CD4-positive, CD25-positive, alpha-beta regulatory T cell (primary cell): ENCODE data around the gene IL37. TPM values are rescaled to one million over a fixed set of nuclear protein-coding genes. Genes with fewer than 3 reads are reported as not detected.
"Not testable (repeated sequence)": the region's sequence is repeated elsewhere in the genome, so short reads cannot be mapped to it uniquely, and the experiment has no call there.

ENCODE experiments used
- ATAC-seq, 2 donors: fragments of 150-1000 bp; cut with Tn5 transposase; one replicate each; pipeline ENCODE4 v1.10.0; 2021; ENCODE audit warnings: low read depth in 2 of 2, moderate number of reproducible peaks in 2 of 2, moderate library complexity in 1 of 2
- DNase-seq, 3 donors: peaks; one replicate each; pipeline versions ENCODE4 v3.0.0 to v3.0.0-alpha.2; 2012 to 2022; ENCODE audit warnings: mixed read lengths in 1 of 3
- H3K27ac ChIP-seq: one replicate; pipeline ENCODE4 v1.7.0; 2013; ENCODE audit warnings: mild to moderate bottlenecking, low read length; ENCODE audit not compliant: insufficient read depth, poor library complexity, severe bottlenecking
- H3K27me3 ChIP-seq: one replicate; pipeline ENCODE4 v1.7.0; 2013; ENCODE audit warnings: low read length; ENCODE audit not compliant: control insufficient read depth, insufficient read depth
- H3K36me3 ChIP-seq: one replicate; pipeline ENCODE4 v1.7.0; 2013; ENCODE audit warnings: mild to moderate bottlenecking, low read length, moderate library complexity; ENCODE audit not compliant: control insufficient read depth, insufficient read depth
- H3K4me1 ChIP-seq: 2 replicates; pipeline ENCODE4 v1.7.0; 2013; ENCODE audit warnings: mild to moderate bottlenecking, low read length; ENCODE audit not compliant: insufficient read depth, control insufficient read depth, poor library complexity, severe bottlenecking
- H3K4me3 ChIP-seq: one replicate; pipeline ENCODE4 v1.7.0; 2013; ENCODE audit warnings: low read depth, mild to moderate bottlenecking, low read length, moderate library complexity
- H3K9me3 ChIP-seq, 2 experiments: 1 replicate in 1 of 2; 2 replicates in 1 of 2; pipeline ENCODE4 v1.7.0; 2013; ENCODE audit warnings: low read length in 2 of 2, mild to moderate bottlenecking in 1 of 2, moderate library complexity in 1 of 2; ENCODE audit not compliant: control insufficient read depth in 2 of 2
- H3K27ac Mint-ChIP-seq, 3 donors: one replicate each; pipeline ENCODE4 v1.8.0; 2020 to 2022; ENCODE audit warnings: mild to moderate bottlenecking in 3 of 3, mixed read lengths in 3 of 3, moderate library complexity in 2 of 3
- H3K27me3 Mint-ChIP-seq: one replicate; pipeline ENCODE4 v1.8.0; 2022; ENCODE audit warnings: mild to moderate bottlenecking, mixed read lengths
- H3K36me3 Mint-ChIP-seq: one replicate; pipeline ENCODE4 v1.8.0; 2020; ENCODE audit warnings: mixed read lengths
- H3K4me1 Mint-ChIP-seq, 4 donors: one replicate each; pipeline ENCODE4 v1.8.0; 2020 to 2022; ENCODE audit warnings: mixed read lengths in 4 of 4, mild to moderate bottlenecking in 1 of 4
- H3K4me3 Mint-ChIP-seq, 4 donors: one replicate each; pipeline ENCODE4 v1.8.0; 2020 to 2022; ENCODE audit warnings: mild to moderate bottlenecking in 4 of 4, mixed read lengths in 4 of 4, moderate library complexity in 3 of 4
- H3K9me3 Mint-ChIP-seq, 7 donors: one replicate each; pipeline ENCODE4 v1.8.0; 2020 to 2022; ENCODE audit warnings: mixed read lengths in 7 of 7, mild to moderate bottlenecking in 3 of 7, moderate library complexity in 2 of 7
- polyA plus RNA-seq, 4 donors: library from polyadenylated mRNA; unstranded; fragments of 300-500 nt; fragmentation: Illumina TruSeq; gene quantifications; one replicate each; pipeline ENCODE4 v1.2.3, GENCODE V29; 2021
- total RNA-seq: library from RNA; stranded (reverse); gene quantifications from one replicate; pipeline ENCODE4 v1.2.3, GENCODE V29; 2022

IL37 gene
- total and polyA plus RNA-seq, 5 donors from 2014 or later: not detected

GRCh38 chr2:112907001-112907949 lies 3.7 kb upstream of the IL37 start:
- Histone ChIP-seq H3K4me1 (no peaks in the 10 kb centered on the region), H3K27ac (no peak overlapping the region), H3K27me3 (no peaks in the 10 kb centered on the region), H3K4me3 (no peak overlapping the region), H3K9me3 (no peaks in the 10 kb centered on the region), H3K36me3 (no peaks in the 10 kb centered on the region)
- H3K4me3 Mint-ChIP-seq: no peak overlapping the region
- no peak overlapping the region for H3K27ac Mint-ChIP-seq
- ATAC-seq (no peak), DNase-seq (no peak)
- no peaks in the 10 kb centered on the region for H3K4me1 Mint-ChIP-seq
- peaks cover 16% of the 10 kb centered on the region for H3K27me3 Mint-ChIP-seq
- H3K36me3 Mint-ChIP-seq: no peaks in the 10 kb centered on the region
- H3K9me3 Mint-ChIP-seq: peaks cover 0 to 3% (median 0%) of the 10 kb centered on the region in 7 donors

- DNase-seq, H3K9me3 ChIP-seq, H3K4me1 ChIP-seq, H3K4me3 ChIP-seq, H3K9me3 Mint-ChIP-seq, H3K36me3 Mint-ChIP-seq, H3K27ac ChIP-seq, H3K27ac Mint-ChIP-seq, H3K4me3 Mint-ChIP-seq, ATAC-seq, H3K36me3 ChIP-seq, H3K27me3 ChIP-seq, H3K4me1 Mint-ChIP-seq: not testable (repeated sequence)
- peaks cover 10% of the 10 kb centered on the region for H3K27me3 Mint-ChIP-seq
Observed at GRCh38 chr2:112908559-112908958, 2.4 kb upstream of the IL37 start.

GRCh38 chr2:112910219-112910618 lies 746 bp upstream of the IL37 start:
- peaks cover 0 to 3% (median 0%) of the 10 kb centered on the region in 7 donors for H3K9me3 Mint-ChIP-seq
- ATAC-seq (no peak), DNase-seq (peak in 1 of 3 donors; percentile 14)

GRCh38 chr2:112912403-112912802 lies 1.4 kb downstream of the IL37 start:
- no peaks in the 10 kb centered on the region for H3K36me3 Mint-ChIP-seq
- ATAC-seq (no peak), DNase-seq (no peak)
- peaks cover 0 to 3% (median 0%) of the 10 kb centered on the region in 7 donors for H3K9me3 Mint-ChIP-seq
- H3K4me3 ChIP-seq: no peak overlapping the region
- H3K4me1 ChIP-seq: peaks cover 6% of the 10 kb centered on the region
- no peak overlapping the region for H3K27ac Mint-ChIP-seq
- H3K9me3 ChIP-seq: no peaks in the 10 kb centered on the region
- H3K4me3 Mint-ChIP-seq: no peak overlapping the region
- H3K27me3 Mint-ChIP-seq: no peaks in the 10 kb centered on the region
- no peaks in the 10 kb centered on the region for H3K36me3 ChIP-seq
- peaks cover 0 to 6% (median 2%) of the 10 kb centered on the region in 4 donors for H3K4me1 Mint-ChIP-seq
- no peak overlapping the region for H3K27ac ChIP-seq
- no peaks in the 10 kb centered on the region for H3K27me3 ChIP-seq

More at GRCh38 chr2:112910219-112910618, 746 bp upstream of the IL37 start:
- Histone ChIP-seq H3K4me3 (no peak overlapping the region), H3K27me3 (no peaks in the 10 kb centered on the region), H3K36me3 (no peaks in the 10 kb centered on the region), H3K27ac (no peak overlapping the region), H3K4me1 (no peaks in the 10 kb centered on the region), H3K9me3 (no peaks in the 10 kb centered on the region)
- Mint-ChIP-seq H3K4me1 (peaks cover 0 to 4% (median 0%) of the 10 kb centered on the region in 4 donors), H3K27me3 (no peaks in the 10 kb centered on the region), H3K36me3 (no peaks in the 10 kb centered on the region), H3K27ac (no peak overlapping the region), H3K4me3 (no peak overlapping the region)

- ATAC-seq (no peak), DNase-seq (no peak)
- Mint-ChIP-seq H3K27ac (peak overlapping the region in 2 of 3 donors; percentile 56 to 78), H3K4me1 (peaks cover 0 to 6% (median 2%) of the 10 kb centered on the region in 4 donors), H3K27me3 (no peaks in the 10 kb centered on the region), H3K4me3 (no peak overlapping the region), H3K36me3 (no peaks in the 10 kb centered on the region), H3K9me3 (no peaks in the 10 kb centered on the region)
- Histone ChIP-seq H3K36me3 (no peaks in the 10 kb centered on the region), H3K27me3 (no peaks in the 10 kb centered on the region), H3K9me3 (no peaks in the 10 kb centered on the region), H3K27ac (no peak overlapping the region), H3K4me1 (peaks cover 6% of the 10 kb centered on the region), H3K4me3 (no peak overlapping the region)
Observed at GRCh38 chr2:112915300-112916144, 4.6 kb downstream of the IL37 start.

- no peaks in the 10 kb centered on the region for H3K36me3 Mint-ChIP-seq
- H3K27me3 ChIP-seq: no peaks in the 10 kb centered on the region
- peaks cover 6% of the 10 kb centered on the region for H3K4me1 ChIP-seq
- no peak overlapping the region for H3K27ac ChIP-seq
- H3K4me1 Mint-ChIP-seq: peaks cover 0 to 6% (median 2%) of the 10 kb centered on the region in 4 donors
- peak overlapping the region in 1 of 3 donors; percentile 78 for H3K27ac Mint-ChIP-seq
- H3K27me3 Mint-ChIP-seq: no peaks in the 10 kb centered on the region
- H3K4me3 Mint-ChIP-seq: no peak overlapping the region
- ATAC-seq: peak in 1 of 2 donors; percentile 10
- H3K36me3 ChIP-seq: no peaks in the 10 kb centered on the region
- H3K4me3 ChIP-seq: no peak overlapping the region
- no peaks in the 10 kb centered on the region for H3K9me3 ChIP-seq
- DNase-seq: peak in 1 of 3 donors; percentile 25
- H3K9me3 Mint-ChIP-seq: no peaks in the 10 kb centered on the region
Observed at GRCh38 chr2:112916145-112916571, 5.2 kb downstream of the IL37 start.

- Histone ChIP-seq H3K27ac (no peak overlapping the region), H3K4me1 (peaks cover 6% of the 10 kb centered on the region), H3K4me3 (no peak overlapping the region), H3K27me3 (no peaks in the 10 kb centered on the region), H3K36me3 (no peaks in the 10 kb centered on the region), H3K9me3 (no peaks in the 10 kb centered on the region)
- Mint-ChIP-seq H3K27me3 (no peaks in the 10 kb centered on the region), H3K4me1 (peaks cover 0 to 6% (median 2%) of the 10 kb centered on the region in 4 donors), H3K4me3 (no peak overlapping the region), H3K27ac (peak overlapping the region in 1 of 3 donors; percentile 60), H3K36me3 (no peaks in the 10 kb centered on the region), H3K9me3 (no peaks in the 10 kb centered on the region)
- DNase-seq: peak in 1 of 3 donors; percentile 40
- no peak for ATAC-seq
Observed at GRCh38 chr2:112916625-112917247, 5.8 kb downstream of the IL37 start.
